ENCODE results near the gene VARS1.
"Not testable (repeated sequence)": the region's sequence is repeated elsewhere in the genome, so short reads cannot be mapped to it uniquely, and the experiment has no call there.

The VARS1 gene

DNA sequence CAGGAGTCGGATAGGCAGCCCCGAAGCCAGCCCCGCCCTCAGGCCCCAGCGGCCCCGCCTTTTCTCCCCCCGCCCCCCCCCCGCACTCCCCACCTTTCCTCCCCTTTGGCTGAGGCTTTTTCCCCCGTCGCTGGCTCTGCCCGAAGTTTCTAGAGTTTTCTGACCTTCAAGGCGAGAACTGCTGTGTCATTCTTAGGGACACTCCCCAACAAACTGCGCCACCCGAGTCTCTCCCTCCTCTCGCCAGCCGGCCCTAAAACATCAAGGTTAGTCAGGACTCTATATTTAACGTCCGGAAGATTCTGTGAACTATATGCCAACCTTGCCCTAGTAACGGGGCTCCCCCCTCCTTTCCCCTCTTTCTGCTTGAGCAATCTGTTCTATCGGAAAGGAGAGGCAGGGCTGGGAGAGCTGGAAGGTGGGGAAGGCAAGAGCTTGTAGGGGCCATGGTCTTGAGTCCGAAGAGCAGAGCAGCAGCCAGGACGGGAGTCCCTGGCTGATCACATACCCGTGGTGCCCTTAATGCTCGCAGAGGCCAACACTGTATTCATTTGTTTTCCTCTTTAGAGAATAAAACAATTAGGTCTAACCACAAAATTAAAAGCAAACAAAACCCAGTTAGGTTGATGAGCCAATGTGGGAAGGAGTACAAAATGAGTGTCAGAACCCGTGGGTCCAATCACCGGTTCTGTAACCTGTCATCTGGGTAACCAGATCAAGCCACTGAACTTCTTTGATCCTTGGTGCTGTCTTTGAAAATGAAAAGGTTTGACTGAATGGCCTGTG, 26.7 kb upstream of the VARS1 start:
- in situ Hi-C loops (cut with MboI; ENCODE audit: low sequenced_read_pairs): no loop called here

DNA sequence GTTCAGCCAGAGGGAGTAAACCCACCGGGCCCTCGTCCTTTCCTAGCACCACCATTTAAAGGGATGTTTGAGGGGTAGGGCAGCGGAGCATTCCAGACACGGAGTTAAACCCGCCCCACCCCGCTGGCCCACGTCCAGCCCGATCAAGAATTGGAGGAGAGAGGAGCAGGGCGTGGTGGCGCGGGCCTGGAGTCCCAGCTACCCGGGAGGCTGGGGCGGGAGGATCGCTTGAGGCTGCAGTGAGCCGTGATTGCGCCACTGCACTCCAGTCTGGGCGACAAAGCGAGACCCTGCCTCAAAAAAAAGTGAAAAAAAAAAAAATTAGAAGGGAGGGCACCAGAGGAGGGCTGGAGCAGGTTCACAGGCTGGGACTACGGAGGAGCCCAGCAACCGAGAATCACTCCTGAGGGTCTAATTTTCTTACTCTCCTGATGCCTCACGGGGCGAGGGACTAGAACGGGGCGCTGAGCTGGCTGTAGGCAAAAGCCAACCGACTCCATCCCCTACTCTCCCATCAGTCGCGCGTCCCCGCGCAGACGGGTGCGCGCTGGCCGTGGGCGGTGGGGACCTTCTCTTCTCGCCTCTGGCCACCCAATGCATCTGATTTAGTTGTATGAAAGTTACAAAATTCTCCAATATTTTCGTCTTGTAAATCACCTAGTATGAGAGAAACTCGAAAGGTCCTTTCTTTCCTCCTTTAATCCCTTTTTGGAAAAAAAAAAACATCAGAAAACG, 25.9 kb upstream of the VARS1 start:
- in situ Hi-C loops (cut with MboI; ENCODE audit: low sequenced_read_pairs): no loop called here

DNA sequence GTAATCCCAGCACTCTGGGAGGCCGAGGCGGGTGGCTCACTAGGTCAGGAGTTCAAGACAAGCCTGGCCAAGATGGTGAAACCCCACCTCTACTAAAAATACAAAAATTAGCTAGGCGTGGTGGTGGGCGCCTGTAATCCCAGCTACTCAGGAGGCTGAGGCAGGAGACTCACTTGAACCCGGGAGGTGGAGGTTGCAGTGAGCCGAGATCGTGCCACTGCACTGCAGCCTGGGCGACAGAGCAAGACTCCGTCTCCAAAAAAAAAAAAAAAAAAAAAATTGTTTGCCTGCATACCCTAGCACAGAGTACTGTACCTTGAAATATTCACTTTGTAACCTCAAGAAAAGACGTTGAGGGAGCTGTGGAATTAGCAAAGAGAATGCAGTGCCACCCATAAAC, 24.8 kb upstream of the VARS1 start:
- in situ Hi-C loops (cut with MboI; ENCODE audit: low sequenced_read_pairs): not testable (repeated sequence)

DNA sequence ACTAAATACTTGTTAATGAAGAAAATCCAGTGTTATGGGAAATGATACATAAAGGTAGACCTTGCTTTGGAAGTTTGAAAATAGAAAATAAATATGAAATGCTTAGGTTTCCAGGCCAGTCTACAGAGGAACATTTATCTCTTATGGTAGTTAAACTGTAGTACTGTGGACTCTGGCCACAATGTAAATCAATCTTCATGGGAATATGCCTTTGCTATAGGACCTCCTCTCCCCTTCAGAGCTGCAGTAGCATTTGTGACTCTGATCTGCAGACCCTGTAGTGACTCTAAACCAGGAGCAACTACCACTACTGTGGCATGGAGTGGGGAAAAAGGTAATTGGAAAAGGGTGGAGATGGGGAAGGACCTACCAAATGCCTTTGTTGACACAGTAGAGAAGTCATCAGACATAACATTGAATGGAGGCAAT, 24.3 kb upstream of the VARS1 start:
- in situ Hi-C loops (cut with MboI; ENCODE audit: low sequenced_read_pairs): no loop called here

DNA sequence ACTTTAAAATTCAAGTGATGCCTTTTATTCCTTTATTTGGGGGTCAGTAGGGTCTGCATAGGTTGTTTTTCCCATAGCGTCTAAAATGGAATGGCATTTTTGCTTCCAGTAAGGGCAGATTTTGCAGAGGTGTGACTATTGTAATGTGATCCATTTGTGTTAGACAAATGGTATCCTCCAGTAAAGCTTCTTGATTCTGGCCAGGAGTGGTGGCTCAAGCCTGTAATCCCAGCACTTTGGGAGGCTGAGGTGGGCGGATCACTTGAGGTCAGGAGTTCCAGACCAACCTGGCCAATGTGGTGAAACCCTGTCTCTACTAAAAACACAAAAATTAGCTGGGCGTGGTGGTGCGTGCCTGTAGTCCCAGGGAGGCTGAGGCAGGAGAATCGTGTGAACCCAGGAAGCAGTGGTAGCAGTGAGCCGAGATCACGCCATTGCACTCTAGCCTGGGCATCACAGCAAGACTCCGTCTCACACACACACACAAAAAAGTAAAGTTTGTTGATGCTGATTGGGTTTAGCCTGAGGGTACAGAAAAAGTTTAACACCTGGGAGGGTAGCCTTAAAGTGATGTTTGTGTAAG, 22.5 kb upstream of the VARS1 start:
- in situ Hi-C loops (cut with MboI; ENCODE audit: low sequenced_read_pairs): not testable (repeated sequence)

DNA sequence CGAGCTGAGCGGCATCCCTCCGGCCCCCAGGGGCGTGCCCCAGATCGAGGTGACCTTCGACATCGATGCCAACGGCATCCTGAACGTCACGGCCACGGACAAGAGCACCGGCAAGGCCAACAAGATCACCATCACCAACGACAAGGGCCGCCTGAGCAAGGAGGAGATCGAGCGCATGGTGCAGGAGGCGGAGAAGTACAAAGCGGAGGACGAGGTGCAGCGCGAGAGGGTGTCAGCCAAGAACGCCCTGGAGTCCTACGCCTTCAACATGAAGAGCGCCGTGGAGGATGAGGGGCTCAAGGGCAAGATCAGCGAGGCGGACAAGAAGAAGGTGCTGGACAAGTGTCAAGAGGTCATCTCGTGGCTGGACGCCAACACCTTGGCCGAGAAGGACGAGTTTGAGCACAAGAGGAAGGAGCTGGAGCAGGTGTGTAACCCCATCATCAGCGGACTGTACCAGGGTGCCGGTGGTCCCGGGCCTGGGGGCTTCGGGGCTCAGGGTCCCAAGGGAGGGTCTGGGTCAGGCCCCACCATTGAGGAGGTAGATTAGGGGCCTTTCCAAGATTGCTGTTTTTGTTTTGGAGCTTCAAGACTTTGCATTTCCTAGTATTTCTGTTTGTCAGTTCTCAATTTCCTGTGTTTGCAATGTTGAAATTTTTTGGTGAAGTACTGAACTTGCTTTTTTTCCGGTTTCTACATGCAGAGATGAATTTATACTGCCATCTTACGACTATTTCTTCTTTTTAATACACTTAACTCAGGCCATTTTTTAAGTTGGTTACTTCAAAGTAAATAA, 21.8 kb upstream of the VARS1 start:
- in situ Hi-C loops (cut with MboI; ENCODE audit: low sequenced_read_pairs): not testable (repeated sequence)

DNA sequence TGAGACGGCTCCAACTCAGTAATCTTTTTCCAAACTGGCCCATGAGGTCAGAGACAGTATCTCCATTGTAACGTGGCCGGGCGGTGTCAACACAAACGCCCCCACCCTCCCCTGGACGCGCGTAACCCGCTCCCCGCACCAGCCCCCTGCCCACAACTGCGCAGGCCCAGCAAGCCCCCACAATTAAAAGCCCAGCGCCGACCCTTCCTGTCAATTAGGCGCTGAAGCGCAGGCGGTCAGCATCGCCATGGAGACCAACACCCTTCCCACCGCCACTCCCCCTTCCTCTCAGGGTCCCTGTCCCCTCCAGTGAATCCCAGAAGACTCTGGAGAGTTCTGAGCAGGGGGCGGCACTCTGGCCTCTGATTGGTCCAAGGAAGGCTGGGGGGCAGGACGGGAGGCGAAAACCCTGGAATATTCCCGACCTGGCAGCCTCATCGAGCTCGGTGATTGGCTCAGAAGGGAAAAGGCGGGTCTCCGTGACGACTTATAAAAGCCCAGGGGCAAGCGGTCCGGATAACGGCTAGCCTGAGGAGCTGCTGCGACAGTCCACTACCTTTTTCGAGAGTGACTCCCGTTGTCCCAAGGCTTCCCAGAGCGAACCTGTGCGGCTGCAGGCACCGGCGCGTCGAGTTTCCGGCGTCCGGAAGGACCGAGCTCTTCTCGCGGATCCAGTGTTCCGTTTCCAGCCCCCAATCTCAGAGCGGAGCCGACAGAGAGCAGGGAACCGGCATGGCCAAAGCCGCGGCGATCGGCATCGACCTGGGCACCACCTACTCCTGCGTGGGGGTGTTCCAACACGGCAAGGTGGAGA, 19.7 kb upstream of the VARS1 start, which contains the start of the genes HSPA1A and HSPA1L:
Gene HSPA1A (plus strand): TSS at position 519 of the 814 bp plus-strand sequence. CDS start 214 bp downstream, at position 733.
Gene HSPA1L (minus strand): TSS at position 259 of the 814 bp plus-strand sequence. CDS start 3,311 bp downstream, outside the sequence.
- in situ Hi-C loops (cut with MboI; ENCODE audit: low sequenced_read_pairs): no loop called here

DNA sequence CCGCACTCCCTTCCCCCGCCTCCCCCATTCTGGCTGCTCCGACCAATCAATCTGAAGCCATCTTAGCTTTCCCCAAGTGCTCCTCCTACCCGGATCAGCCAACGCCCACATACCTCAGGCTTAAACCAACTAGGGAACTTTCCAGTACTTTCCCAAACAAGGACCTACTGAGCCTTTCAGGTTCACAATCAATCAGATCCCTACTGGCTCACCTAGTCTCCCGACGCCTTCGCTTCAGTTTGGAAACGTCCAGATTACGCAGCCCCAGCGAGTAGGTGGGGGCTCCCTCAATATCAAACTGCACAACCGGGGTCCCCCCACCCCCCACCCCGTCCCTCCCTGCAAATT, 19.1 kb upstream of the VARS1 start:
- in situ Hi-C loops (cut with MboI; ENCODE audit: low sequenced_read_pairs): no loop called here

DNA sequence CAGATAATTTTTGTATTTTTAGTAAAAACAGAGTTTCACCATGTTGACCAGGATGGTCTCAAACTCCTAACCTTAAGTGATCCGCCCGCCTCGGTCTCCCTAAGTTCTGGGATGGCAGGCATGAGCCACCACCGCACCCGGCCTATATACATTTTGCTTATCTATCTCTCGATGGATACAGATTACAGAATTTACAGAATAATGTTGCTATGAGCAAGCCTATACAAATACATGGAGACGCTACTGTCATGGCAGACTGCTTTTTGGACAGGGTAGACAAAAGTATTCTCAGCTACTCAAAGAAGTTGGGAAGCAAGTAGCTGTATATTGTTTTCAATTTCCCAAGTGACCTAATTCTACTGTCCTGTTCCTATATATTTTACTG, 17.9 kb upstream of the VARS1 start:
- in situ Hi-C loops (cut with MboI; ENCODE audit: low sequenced_read_pairs): no loop called here

DNA sequence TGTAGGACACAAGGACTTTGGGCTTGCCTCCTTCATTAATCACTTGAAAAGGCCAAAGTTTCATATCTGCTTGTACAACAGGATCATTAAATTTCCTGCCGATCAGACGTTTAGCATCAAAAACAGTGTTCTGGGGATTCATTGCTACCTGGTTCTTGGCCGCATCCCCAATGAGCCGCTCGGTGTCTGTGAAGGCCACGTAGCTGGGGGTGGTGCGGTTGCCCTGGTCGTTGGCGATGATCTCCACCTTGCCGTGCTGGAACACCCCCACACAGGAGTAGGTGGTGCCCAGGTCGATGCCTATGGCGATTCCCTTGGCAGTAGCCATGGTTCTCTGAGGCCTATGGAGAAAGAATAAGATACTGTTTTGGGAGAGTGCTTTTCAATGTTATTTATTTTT, 16.1 kb upstream of the VARS1 start:
- in situ Hi-C loops (cut with MboI; ENCODE audit: low sequenced_read_pairs): no loop called here

DNA sequence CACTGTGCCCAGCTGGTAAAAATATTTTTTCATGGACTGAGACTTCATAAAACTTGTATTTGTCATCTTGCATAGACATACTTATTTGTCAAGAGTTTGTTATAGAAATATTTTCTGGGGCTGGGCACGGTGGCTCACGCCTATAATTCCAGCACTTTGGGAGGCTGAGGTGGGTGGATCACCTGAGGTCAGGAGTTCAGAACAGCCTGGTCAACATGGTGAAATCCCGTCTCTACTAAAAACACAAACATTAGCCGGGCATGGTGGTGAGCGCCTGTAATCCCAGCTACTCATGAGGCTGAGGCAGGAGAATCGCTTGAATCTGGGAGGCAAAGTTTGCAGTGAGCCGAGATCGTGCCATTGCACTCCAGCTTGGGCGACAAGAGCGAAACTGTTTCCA, 13.0 kb upstream of the VARS1 start:
- in situ Hi-C loops (cut with MboI; ENCODE audit: low sequenced_read_pairs): not testable (repeated sequence)

DNA sequence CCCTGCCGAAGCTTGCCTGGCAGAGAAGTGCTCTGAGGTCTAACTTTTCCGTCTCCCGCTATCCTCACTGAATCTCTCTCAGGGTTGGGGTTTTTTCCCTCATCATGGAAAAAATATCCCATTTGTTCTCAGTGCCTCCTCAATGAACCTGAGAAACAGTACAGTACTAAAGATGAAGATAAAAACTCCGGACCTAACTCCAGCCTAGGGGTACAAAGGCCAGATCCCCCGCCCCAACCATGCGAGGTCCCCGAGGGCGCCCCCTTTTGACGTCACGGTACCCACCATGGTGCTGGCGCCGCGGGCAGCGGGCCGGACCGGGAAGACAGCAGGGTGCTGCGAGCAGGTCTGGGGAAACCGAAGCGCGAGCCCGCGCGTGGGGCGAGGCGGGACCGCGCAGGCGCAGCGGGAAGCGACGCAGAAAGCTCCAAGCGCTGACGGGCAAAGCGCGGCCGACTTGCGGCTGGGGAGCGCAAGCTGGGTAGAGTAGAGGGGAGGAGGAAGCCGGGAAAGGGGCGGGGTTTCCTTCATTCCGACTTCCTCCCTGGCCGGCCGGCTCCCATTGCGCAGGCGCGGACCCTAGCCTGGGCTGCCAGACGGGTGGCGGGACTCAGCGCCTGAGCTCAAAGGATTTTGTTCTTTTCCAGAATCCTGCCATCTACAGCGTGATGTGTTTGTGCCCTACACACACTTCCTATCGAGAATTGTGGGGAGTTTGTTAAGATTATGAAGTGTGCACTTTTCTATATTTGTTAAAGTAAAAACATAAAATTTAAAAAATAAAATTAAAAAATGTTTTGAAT, 11.1 kb upstream of the VARS1 start, which contains the start of gene LSM2:
Gene LSM2 (minus strand): TSS at position 497 of the 803 bp plus-strand sequence. CDS start 209 bp downstream, at position 288.
- in situ Hi-C loops (cut with MboI; ENCODE audit: low sequenced_read_pairs): no loop called here

DNA sequence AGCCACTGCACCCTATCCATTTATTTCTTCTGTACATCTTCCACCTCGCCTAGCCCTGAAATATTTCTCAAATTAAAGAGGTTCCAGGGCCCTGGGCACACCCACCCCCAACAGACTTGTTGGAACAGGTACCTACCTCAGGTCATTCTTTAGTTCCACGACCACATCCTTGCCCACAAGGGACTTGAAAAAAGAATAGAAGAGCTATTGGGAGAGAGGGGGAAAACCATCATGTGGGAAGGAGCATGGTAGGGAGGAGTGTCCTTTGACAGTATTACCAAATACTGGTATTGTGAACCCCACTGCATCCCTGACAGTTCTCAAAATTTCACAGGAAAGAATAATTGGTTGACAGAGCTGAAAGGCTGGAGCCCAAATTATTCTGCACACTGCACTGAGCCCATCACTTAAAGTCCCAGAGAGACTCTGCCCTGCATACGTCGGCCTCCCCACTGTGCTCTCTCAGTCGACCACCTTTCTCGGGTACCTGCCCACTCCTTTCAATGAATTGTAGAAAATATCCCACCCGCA, 10.5 kb upstream of the VARS1 start:
- in situ Hi-C loops (cut with MboI; ENCODE audit: low sequenced_read_pairs): no loop called here

DNA sequence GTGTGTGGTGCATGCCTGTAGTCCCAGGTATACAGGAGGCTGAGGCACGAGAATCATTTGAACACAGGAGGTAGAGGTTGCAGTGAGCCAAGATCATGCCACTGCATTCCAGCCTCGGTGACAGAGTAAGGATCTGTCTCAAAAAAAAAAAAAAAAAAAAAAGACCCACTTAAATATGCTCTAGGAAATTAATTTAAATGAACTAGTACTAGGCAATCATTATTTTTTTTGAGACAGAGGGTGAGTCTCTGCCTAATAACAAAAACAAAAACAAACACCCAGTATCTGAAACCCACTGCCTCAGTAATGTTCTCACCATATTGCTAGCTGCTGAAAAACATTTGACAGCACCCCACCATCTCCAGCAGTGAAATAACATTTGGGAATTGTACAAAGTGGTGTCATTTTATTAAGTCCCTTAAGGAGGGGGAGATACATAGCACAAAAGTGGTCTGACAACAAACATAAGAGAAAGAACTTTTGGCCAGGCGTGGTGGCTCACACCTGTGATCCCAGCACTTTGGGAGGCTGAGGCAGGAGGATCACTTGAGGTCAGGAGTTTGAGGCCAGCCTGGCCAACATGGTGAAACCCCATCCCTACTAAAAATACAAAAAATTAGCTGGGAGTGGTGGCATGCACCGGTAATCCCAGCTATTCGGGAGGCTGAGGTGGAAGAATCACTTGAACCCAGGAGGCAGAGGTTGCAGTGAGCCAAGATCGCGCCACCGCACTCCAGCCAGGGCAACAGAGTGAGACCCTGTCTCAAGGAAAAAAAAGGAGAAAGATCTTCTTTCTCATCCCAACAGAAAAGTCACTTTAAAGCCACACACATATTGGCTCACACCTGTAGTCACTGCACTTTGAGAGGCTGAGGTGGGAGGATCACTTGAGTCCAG, 5.7 kb upstream of the VARS1 start:
- in situ Hi-C loops (cut with MboI; ENCODE audit: low sequenced_read_pairs): not testable (repeated sequence)

DNA sequence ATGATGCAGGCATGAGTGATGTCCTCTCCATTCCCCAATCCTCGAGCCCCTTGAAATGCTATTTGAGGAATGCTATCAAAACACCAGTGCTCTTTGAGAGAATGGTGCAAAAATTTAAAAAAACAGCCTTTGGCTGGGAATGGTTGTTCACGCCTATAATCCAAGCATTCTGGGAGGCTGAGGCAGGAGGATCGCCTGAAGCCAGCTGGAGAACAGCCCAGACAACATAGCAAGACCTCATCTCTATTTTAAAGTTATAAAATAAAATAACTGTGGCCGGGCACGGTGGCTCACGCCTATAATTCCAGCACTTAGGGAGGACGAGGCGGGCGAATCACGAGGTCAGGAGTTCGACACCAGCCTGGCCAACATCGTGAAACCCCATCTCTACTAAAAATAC, 4.2 kb upstream of the VARS1 start:
- in situ Hi-C loops (cut with MboI; ENCODE audit: low sequenced_read_pairs): no loop called here

DNA sequence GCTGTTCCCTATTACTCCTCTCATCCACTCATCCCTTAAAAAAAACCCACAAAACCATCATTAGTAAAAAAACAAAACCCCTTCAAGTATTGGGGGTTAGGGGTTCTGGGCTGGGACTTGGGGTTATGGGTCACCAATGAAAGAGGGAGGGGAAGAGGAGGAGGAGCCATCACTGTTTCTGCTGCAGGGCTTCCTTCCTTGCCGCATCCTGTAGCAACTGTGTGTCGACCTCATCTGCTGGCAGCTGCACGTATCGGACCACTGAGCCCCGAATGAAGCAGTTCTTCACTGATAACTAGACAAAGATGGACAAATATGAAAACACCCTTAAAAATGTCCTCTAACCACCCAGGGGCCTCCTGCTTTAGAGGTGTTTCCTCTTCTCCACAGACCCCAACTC, 2.0 kb upstream of the VARS1 start:
- in situ Hi-C loops (cut with MboI; ENCODE audit: low sequenced_read_pairs): no loop called here

DNA sequence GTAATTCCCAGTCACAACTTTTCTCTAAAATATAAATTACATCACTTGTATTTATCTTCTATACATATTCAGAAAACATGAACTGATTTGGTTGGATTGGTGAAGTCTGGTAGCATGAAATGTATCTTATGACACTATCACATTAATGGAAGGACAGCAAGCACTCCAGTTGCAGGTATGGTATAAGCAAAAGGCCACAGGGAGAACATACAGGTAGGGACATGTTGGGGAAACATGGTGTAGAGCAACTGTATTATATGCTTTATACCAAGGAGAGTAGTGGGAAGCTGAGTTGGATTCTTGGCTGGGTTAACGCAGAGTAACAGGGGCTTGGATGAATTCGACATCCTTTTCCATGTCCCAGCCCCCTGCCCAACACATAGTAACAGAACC, 1.4 kb upstream of the VARS1 start:
- in situ Hi-C loops (cut with MboI; ENCODE audit: low sequenced_read_pairs): no loop called here

Data from HL-60/S4 (cell line).